Left lung (tissue), 10 donors: Measurements from ENCODE around the gene UBE2Q1. TPM values are rescaled to one million over a fixed set of nuclear protein-coding genes. Genes with fewer than 3 reads are reported as not detected.

ENCODE experiments used
- ATAC-seq: fragments of 200-7000 bp; cut with Tn5 transposase; one replicate; pipeline ENCODE4 v1.9.1; 2020; ENCODE audit warnings: moderate library complexity
- DNase-seq, 4 donors: peaks; one replicate each; pipeline ENCODE4 v3.0.0-alpha.2; 2013 to 2020
- H3K27ac ChIP-seq, 2 donors: fragments of 200-600 bp; sonication (generic) in 1 of 2; one replicate each; pipeline versions ENCODE4 v1.5.0 to v1.8.0; 2020 to 2021
- H3K27me3 ChIP-seq, 2 donors: fragments of 200-600 bp; sonication (generic) in 1 of 2; one replicate each; pipeline versions ENCODE4 v1.5.0 to v1.8.0; 2020 to 2021
- H3K36me3 ChIP-seq, 2 donors: fragments of 200-600 bp; sonication (generic) in 1 of 2; one replicate each; pipeline versions ENCODE4 v1.5.0 to v1.8.0; 2020 to 2021
- H3K4me1 ChIP-seq, 2 donors: fragments of 200-600 bp; one replicate each; pipeline ENCODE4 v1.8.0; 2021
- H3K4me3 ChIP-seq, 2 donors: fragments of 200-600 bp; sonication (generic) in 1 of 2; one replicate each; pipeline versions ENCODE4 v1.5.0 to v1.8.0; 2020 to 2021; ENCODE audit warnings: mild to moderate bottlenecking in 1 of 2
- H3K9me3 ChIP-seq, 2 donors: fragments of 200-600 bp; sonication (generic) in 1 of 2; one replicate each; pipeline versions ENCODE4 v1.5.0 to v1.8.0; 2020 to 2021
- intact Hi-C, 2 donors: fragments of 100-400 bp; cut with DNase I; formaldehyde crosslinking; loops; one replicate each; pipeline versions ENCODE4 v1.11.2 to v1.14.2; 2022
- polyA plus RNA-seq, 6 donors: library from polyadenylated mRNA; unstranded; fragments of 120-200 nt; gene quantifications; one replicate each; pipeline ENCODE4 v1.2.1, GENCODE V29; 2013; ENCODE audit not compliant: insufficient read length in 6 of 6
- total RNA-seq, 2 donors: library from RNA; stranded (reverse); fragmentation: NEBNext Ultra II Directional; extraction: Animal tissue kit (Norgen Biotek cat#: 25700); gene quantifications; one replicate each; pipeline ENCODE4 v1.2.1, GENCODE V29; 2021
- TF ChIP-seq, protein P1 (sequence below), 2 donors: fragments of 200-600 bp; sonication (generic) in 1 of 2; IDR thresholded peaks; one replicate each; pipeline versions ENCODE4 v1.5.0 to v1.8.0; 2021; ENCODE audit warnings: antibody characterized with exemption in 2 of 2
- donor health status: DM: no; HTN: yes; CAD: no.
- donor health status: DM: no; HTN: no; CAD: no.

The UBE2Q1 gene
- total and polyA plus RNA-seq, 8 donors: 87.0 to 104 (median 100) TPM

DNA sequence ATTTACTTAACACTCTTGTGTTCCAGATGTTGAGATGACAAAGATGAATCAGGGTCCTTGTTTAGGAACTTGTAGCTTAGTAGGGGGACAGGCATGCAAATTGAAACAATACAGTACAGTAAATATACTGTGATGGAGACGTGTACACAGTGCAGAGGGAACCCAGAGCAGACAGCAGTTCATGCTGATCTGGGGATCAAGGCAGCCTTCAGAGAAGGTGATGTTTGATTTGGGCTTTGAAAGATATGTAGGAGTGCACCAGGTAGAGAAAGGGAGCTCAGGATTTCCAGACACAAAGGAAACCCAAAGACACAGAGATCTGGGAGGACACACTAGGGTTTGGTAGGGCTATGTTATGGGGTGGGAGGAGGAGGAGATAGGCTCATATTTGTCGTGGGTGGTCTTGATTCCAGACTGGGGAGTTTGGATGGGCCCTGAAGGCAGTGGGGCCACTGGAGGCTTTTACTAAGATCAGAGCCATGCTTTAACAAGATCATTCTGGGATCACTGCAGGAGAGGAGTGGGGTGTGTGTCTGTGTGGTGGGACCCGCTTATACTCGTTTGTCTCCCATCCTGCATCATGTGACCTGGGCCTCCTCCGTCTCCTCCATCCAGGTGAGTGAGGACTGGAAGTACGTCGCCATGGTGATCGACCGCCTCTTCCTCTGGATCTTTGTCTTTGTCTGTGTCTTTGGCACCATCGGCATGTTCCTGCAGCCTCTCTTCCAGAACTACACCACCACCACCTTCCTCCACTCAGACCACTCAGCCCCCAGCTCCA is 16.9 kb upstream of the UBE2Q1 start:
- Histone ChIP-seq H3K4me1 (peaks cover 0 to 3% of the 10 kb centered on the region in 2 donors), H3K27me3 (peaks cover 0 to 6% of the 10 kb centered on the region in 2 donors), H3K27ac (no peak overlapping the region), H3K4me3 (no peak overlapping the region), H3K36me3 (peaks cover 0 to 27% of the 10 kb centered on the region in 2 donors), H3K9me3 (no peaks in the 10 kb centered on the region)
- DNase-seq (no peak), ATAC-seq (no peak)
- TF ChIP-seq, protein P1, sequence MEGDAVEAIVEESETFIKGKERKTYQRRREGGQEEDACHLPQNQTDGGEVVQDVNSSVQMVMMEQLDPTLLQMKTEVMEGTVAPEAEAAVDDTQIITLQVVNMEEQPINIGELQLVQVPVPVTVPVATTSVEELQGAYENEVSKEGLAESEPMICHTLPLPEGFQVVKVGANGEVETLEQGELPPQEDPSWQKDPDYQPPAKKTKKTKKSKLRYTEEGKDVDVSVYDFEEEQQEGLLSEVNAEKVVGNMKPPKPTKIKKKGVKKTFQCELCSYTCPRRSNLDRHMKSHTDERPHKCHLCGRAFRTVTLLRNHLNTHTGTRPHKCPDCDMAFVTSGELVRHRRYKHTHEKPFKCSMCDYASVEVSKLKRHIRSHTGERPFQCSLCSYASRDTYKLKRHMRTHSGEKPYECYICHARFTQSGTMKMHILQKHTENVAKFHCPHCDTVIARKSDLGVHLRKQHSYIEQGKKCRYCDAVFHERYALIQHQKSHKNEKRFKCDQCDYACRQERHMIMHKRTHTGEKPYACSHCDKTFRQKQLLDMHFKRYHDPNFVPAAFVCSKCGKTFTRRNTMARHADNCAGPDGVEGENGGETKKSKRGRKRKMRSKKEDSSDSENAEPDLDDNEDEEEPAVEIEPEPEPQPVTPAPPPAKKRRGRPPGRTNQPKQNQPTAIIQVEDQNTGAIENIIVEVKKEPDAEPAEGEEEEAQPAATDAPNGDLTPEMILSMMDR (IDR thresholded peaks at IDR 0.05): no peak
- intact Hi-C loops: no loop called here

DNA sequence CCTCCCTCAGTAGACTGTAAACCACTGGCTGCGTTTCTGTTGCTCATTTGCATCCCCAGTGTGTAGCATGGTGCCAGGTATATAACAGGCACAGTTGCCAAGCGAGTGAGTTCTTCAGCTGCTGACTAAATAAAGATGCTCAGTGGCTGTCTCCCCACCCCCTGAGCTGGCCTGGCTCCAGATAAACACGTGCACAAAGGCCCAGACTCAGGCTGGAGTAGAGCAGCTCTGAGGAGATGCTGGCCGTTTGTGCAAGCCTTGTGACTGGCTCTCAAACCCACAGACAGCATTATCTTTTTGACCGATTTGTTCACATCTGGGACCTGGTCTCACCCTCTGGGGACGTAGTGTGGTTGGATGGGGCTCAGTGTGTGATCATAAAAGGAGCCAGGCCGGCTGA is 16.3 kb upstream of the UBE2Q1 start:
- intact Hi-C loops: no loop called here
- H3K4me1 ChIP-seq: peaks cover 0 to 3% of the 10 kb centered on the region in 2 donors
- no peak for ATAC-seq

DNA sequence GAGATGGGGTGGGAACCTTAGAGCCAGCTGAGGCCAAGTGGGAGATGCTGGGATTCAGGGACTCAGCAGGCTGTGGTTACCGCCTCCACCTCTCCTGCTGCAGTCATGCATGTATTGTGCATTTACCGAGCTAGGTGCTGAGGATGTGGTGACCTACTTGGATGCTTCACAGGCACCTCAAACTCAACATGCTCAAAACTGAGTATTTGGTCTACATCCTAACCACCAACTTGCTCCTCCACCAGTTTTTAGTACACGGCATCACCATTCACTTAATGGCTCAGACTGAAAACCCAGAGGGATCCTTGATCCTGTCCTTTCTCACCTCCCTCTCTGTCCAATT is 14.7 kb upstream of the UBE2Q1 start:
- Histone ChIP-seq H3K4me3 (no peak overlapping the region), H3K27ac (no peak overlapping the region), H3K4me1 (peaks cover 0 to 2% of the 10 kb centered on the region in 2 donors), H3K36me3 (peaks cover 0 to 5% of the 10 kb centered on the region in 2 donors), H3K9me3 (no peaks in the 10 kb centered on the region), H3K27me3 (peaks cover 0 to 22% of the 10 kb centered on the region in 2 donors)
- intact Hi-C loops: no loop called here
- TF ChIP-seq, protein P1 (IDR thresholded peaks at IDR 0.05): no peak
- DNase-seq: no peak
- ATAC-seq: no peak

More for the DNA sequence above, 16.3 kb upstream of the UBE2Q1 start:
- H3K4me3 ChIP-seq: no peak overlapping the region
- H3K27me3 ChIP-seq: peaks cover 0 to 6% of the 10 kb centered on the region in 2 donors
- H3K36me3 ChIP-seq: peaks cover 0 to 21% of the 10 kb centered on the region in 2 donors
- no peaks in the 10 kb centered on the region for H3K9me3 ChIP-seq
- no peak for DNase-seq
- TF ChIP-seq, protein P1 (IDR thresholded peaks at IDR 0.05): no peak
- H3K27ac ChIP-seq: no peak overlapping the region

DNA sequence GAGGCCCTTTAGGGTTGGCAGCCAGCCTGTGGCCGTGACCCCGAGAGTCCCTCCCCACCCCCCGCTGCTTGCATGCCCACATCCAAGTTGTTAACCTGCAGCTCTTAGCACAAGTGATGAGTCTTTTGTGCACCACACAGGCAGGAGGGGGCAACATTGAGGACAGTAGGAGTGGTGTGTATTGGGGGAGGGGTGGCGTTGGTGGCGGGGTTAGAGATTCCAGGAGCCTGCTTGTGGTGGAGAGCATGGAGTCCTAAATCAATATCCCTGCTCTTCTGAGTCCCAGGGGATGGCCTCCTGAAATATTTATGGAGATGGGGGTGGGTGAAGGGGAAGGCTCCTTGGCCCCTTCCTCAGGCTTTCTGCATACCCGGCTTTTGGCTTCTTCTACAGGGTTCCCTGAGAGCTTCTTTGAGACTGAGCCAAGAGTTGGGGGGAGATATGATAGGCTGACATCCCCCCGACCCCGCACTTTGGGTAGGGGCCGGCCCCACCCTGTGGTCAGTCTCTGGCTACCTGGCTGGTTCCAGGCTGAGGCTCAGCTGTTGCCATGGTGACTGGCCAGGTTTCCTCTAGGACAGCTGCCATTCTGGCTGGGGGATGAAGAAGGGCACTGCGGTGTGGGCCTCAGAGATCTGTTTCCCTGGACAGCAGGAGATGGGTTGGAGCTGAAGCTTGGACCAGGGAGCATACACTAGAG is 14.2 kb upstream of the UBE2Q1 start:
- Histone ChIP-seq H3K36me3 (no peaks in the 10 kb centered on the region), H3K9me3 (no peaks in the 10 kb centered on the region), H3K4me1 (peaks cover 3 to 7% of the 10 kb centered on the region in 2 donors), H3K27ac (no peak overlapping the region), H3K27me3 (peaks cover 2 to 27% of the 10 kb centered on the region in 2 donors), H3K4me3 (no peak overlapping the region)
- ATAC-seq (no peak), DNase-seq (no peak)
- TF ChIP-seq, protein P1 (IDR thresholded peaks at IDR 0.05): no peak
- intact Hi-C loops: no loop called here

DNA sequence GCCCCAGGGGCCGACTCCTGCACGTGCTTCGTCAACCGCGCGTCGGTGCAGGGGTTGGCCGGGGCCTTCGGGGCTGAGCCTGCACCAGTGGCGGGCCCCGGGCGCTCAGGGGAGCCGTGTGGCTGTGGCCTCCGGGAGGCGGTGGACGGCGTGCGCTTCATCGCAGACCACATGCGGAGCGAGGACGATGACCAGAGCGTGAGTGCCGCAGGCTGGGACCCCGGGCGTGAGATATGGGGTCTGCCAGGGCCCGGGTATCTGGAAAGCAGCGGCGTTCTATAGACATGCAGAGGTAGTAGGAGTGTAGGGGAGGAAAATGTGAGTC is 13.5 kb upstream of the UBE2Q1 start:
- Histone ChIP-seq H3K27ac (no peak overlapping the region), H3K4me1 (peaks cover 3 to 9% of the 10 kb centered on the region in 2 donors), H3K9me3 (no peaks in the 10 kb centered on the region), H3K27me3 (peaks cover 8 to 34% of the 10 kb centered on the region in 2 donors), H3K4me3 (no peak overlapping the region), H3K36me3 (no peaks in the 10 kb centered on the region)
- no peak for ATAC-seq
- DNase-seq: no peak
- intact Hi-C loops: no loop called here
- TF ChIP-seq, protein P1 (IDR thresholded peaks at IDR 0.05): no peak
